Neural cell (in vitro differentiated cells): Measurements from ENCODE around the gene PDZRN3.

ENCODE experiments used
- EP300 ChIP-seq: fragments of 450-650 bp; conservative IDR thresholded peaks from 2 replicates; pipeline ENCODE4 v1.6.1; 2014; ENCODE audit warnings: antibody characterized with exemption, mild to moderate bottlenecking, moderate library complexity; ENCODE audit not compliant: poor library complexity, severe bottlenecking
- TAF1 ChIP-seq: IDR thresholded peaks from 2 replicates; pipeline ENCODE4 v1.6.1; 2012; ENCODE audit warnings: low read depth
- TF ChIP-seq, protein P1 (sequence below): fragments of 450-650 bp; IDR thresholded peaks from 2 replicates; pipeline ENCODE4 v1.5.1; 2014; ENCODE audit warnings: antibody characterized with exemption, mild to moderate bottlenecking, moderate library complexity; ENCODE audit not compliant: poor library complexity, severe bottlenecking

DNA sequence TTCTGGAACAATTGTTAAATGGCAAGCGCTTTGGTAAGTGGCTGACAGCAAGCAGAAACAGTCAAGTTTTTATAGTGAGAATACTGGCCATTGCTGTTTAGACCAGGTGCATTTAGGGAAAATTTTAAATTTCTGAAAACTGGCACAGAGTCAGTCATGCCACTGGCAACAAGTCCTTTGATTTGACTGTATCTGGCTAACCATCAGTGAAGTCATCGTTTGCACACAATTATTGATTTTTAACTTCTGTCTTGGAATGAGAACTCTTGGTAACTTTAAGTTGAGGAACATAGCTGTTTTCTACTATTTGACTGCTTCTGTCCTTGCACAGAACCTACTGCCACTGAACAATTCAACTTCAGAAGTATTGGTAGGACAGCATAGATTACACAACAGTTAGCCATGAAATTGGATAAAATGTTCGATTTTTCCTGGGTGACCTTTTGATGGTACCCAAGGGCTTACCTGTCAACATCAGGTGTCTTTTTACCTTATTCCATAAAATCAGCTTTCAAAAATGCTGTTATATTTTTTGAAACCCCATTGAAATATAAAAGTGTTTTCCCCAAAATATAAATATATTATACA, 225.0 kb downstream of the PDZRN3 start:
- TF ChIP-seq TAF1 (no peak), EP300 (no peak)
- TF ChIP-seq, protein P1, sequence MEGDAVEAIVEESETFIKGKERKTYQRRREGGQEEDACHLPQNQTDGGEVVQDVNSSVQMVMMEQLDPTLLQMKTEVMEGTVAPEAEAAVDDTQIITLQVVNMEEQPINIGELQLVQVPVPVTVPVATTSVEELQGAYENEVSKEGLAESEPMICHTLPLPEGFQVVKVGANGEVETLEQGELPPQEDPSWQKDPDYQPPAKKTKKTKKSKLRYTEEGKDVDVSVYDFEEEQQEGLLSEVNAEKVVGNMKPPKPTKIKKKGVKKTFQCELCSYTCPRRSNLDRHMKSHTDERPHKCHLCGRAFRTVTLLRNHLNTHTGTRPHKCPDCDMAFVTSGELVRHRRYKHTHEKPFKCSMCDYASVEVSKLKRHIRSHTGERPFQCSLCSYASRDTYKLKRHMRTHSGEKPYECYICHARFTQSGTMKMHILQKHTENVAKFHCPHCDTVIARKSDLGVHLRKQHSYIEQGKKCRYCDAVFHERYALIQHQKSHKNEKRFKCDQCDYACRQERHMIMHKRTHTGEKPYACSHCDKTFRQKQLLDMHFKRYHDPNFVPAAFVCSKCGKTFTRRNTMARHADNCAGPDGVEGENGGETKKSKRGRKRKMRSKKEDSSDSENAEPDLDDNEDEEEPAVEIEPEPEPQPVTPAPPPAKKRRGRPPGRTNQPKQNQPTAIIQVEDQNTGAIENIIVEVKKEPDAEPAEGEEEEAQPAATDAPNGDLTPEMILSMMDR: no peak
